Adrenal gland (tissue), 12 donors: Measurements from ENCODE around the gene TFF3. TPM values are rescaled to one million over a fixed set of nuclear protein-coding genes. Genes with fewer than 3 reads are reported as not detected.
"Not testable (repeated sequence)": the region's sequence is repeated elsewhere in the genome, so short reads cannot be mapped to it uniquely, and the experiment has no call there.

Source experiments
- DNase-seq, 7 donors: peaks; one replicate each; pipeline ENCODE4 v3.0.0-alpha.2; 2019 to 2020
- H3K27ac ChIP-seq, 5 donors: fragments of 200-600 bp; sonication (generic) in 4 of 5; 1 replicate in 3 of 5; 2 replicates in 2 of 5; pipeline versions ENCODE4 v1.5.1 to v1.8.0; 2016 to 2020; ENCODE audit warnings: mild to moderate bottlenecking in 1 of 5
- H3K27me3 ChIP-seq: fragments of 200-600 bp; 2 replicates; pipeline ENCODE4 v1.8.0; 2021
- H3K36me3 ChIP-seq, 2 donors: fragments of 200-600 bp; replicated peaks in 1 of 2; 1 replicate in 1 of 2; 2 replicates in 1 of 2; pipeline versions ENCODE4 v1.5.1 to v1.8.0; 2018 to 2022
- H3K4me1 ChIP-seq, 2 donors: fragments of 200-600 bp; replicated peaks in 1 of 2; 1 replicate in 1 of 2; 2 replicates in 1 of 2; pipeline versions ENCODE4 v1.5.1 to v1.8.0; 2018 to 2021
- H3K4me3 ChIP-seq, 4 donors: fragments of 200-600 bp; sonication (generic) in 3 of 4; one replicate each; pipeline ENCODE4 v1.5.1; 2016 to 2018
- H3K9me3 ChIP-seq, 3 donors: fragments of 200-600 bp; sonication (generic) in 1 of 3; replicated peaks in 1 of 3; 1 replicate in 2 of 3; 2 replicates in 1 of 3; pipeline versions ENCODE4 v1.5.1 to v1.8.0; 2016 to 2021
- CTCF ChIP-seq, 6 experiments: fragments of 450-650 bp in 4 of 6; fragments of 200-600 bp in 2 of 6; sonication (generic) in 1 of 6; IDR thresholded peaks; 1 replicate in 5 of 6; 2 replicates in 1 of 6; pipeline versions ENCODE4 v1.5.1 to v1.8.0; 2016 to 2021; ENCODE audit warnings: antibody characterized with exemption in 6 of 6, mild to moderate bottlenecking in 2 of 6, moderate library complexity in 1 of 6
- POLR2A ChIP-seq, 2 donors: fragments of 450-650 bp; IDR thresholded peaks; one replicate each; pipeline ENCODE4 v1.6.1; 2017; ENCODE audit warnings: antibody characterized with exemption in 2 of 2, mild to moderate bottlenecking in 2 of 2, moderate library complexity in 1 of 2
- WGBS, 4 donors: extraction: QIAGEN DNeasy Blood & Tissue Kit in 2 of 4; methylation state at CpG; one replicate each; pipeline versions ENCODE4 v1.1.5 to v1.1.7; 2013 to 2017; 5-methylcytosine and 5-hydroxymethylcytosine counted together
- intact Hi-C, 2 donors: fragments of 100-400 bp; cut with DNase I; formaldehyde crosslinking; loops; one replicate each; pipeline versions ENCODE4 v1.14.1 to v1.15.0; 2022 to 2023
- polyA plus RNA-seq, 3 donors: library from polyadenylated mRNA; stranded (reverse); fragments of 200-250 nt in 2 of 3; fragments of 350-450 nt in 1 of 3; fragmentation: Illumina TruSeq in 1 of 3; extraction: RNeasy Lipid Tissue Mini Kit (QIAGEN cat#74804) in 1 of 3; gene quantifications; one replicate each; pipeline ENCODE4 v1.2.3, GENCODE V29; 2013 to 2014
- total RNA-seq, 9 donors: library from RNA; depleted of rRNA in 4 of 9; stranded (reverse); fragments of >200 nt in 4 of 9; fragments of 120-200 nt in 1 of 9; fragmentation: NEBNext Ultra II Directional in 1 of 9; extraction: Animal tissue kit (Norgen Biotek cat#: 25700) in 1 of 9; gene quantifications; one replicate each; pipeline versions ENCODE4 v1.1.0 to v1.2.4, GENCODE V29; 2013 to 2023
- donor health status: healthy with polysubstance abuse.
- donor health status: Bipolar disorder and iron deficiency.
- donor health status: DM: yes; HTN: yes; CAD: no.
- donor health status: DM: no; HTN: no; CAD: no.
- donor health status: DM: no; HTN: no; CAD: no.
- donor health status: DM: yes; HTN: yes; CAD: no.

Gene TFF3
- total and polyA plus RNA-seq, 12 donors, result 1.2 to 42.3 (median 11.1) TPM

GRCh38 chr21:42297377-42297776 lies 17.8 kb downstream of the TFF3 start:
- no peak for DNase-seq
- WGBS, 4 donors, result 82 to 93% (median 84%) methylated on average over 9 of the region's 9 CpGs
- Histone ChIP-seq H3K4me3 (no peak overlapping the region), H3K27me3 (no peaks in the 10 kb centered on the region), H3K9me3 (no peaks in the 10 kb centered on the region), H3K36me3 (peaks cover 0 to 29% of the 10 kb centered on the region in 2 donors), H3K4me1 (no peaks in the 10 kb centered on the region), H3K27ac (no peak overlapping the region)
- intact Hi-C loops, result no loop called here
- TF ChIP-seq CTCF (IDR thresholded peaks at IDR 0.05), result no peak
- TF ChIP-seq POLR2A (IDR thresholded peaks at IDR 0.05), result no peak

- Histone ChIP-seq H3K9me3 (no peaks in the 10 kb centered on the region), H3K36me3 (peaks cover 0 to 38% of the 10 kb centered on the region in 2 donors), H3K4me1 (no peaks in the 10 kb centered on the region), H3K27me3 (no peaks in the 10 kb centered on the region), H3K27ac (no peak overlapping the region), H3K4me3 (no peak overlapping the region)
- WGBS, 4 donors, result 85 to 90% (median 88%) methylated on average over 7 of the region's 7 CpGs
- intact Hi-C loops, result no loop called here
- no peak for DNase-seq
- no peak for TF ChIP-seq POLR2A (IDR thresholded peaks at IDR 0.05)
Measured at GRCh38 chr21:42296501-42296900, 18.7 kb downstream of the TFF3 start.

GRCh38 chr21:42295845-42296244 lies 19.4 kb downstream of the TFF3 start:
- peaks cover 0 to 44% of the 10 kb centered on the region in 2 donors for H3K36me3 ChIP-seq
- H3K4me3 ChIP-seq, result no peak overlapping the region
- no peak overlapping the region for H3K27ac ChIP-seq
- H3K27me3 ChIP-seq, result no peaks in the 10 kb centered on the region
- WGBS, 4 donors, result 75 to 86% (median 79%) methylated on average over 15 of the region's 15 CpGs
- H3K4me1 ChIP-seq, result no peaks in the 10 kb centered on the region
- intact Hi-C loops, result no loop called here
- H3K9me3 ChIP-seq, result no peaks in the 10 kb centered on the region
- TF ChIP-seq POLR2A (IDR thresholded peaks at IDR 0.05) (no peak), CTCF (IDR thresholded peaks at IDR 0.05) (no peak)
- DNase-seq, result no peak

- Histone ChIP-seq H3K4me1 (no peaks in the 10 kb centered on the region), H3K36me3 (peaks cover 0 to 50% of the 10 kb centered on the region in 2 donors), H3K4me3 (no peak overlapping the region), H3K27ac (no peak overlapping the region), H3K27me3 (no peaks in the 10 kb centered on the region), H3K9me3 (no peaks in the 10 kb centered on the region)
- TF ChIP-seq POLR2A (IDR thresholded peaks at IDR 0.05), result no peak
- no peak for TF ChIP-seq CTCF (IDR thresholded peaks at IDR 0.05)
- 92 to 97% (median 94%) methylated on average over 14 to 22 of the region's 22 CpGs for WGBS, 4 donors
- DNase-seq, result no peak
- intact Hi-C loops, result no loop called here
Measured at GRCh38 chr21:42294273-42294880, 20.8 kb downstream of the TFF3 start.

- H3K4me3 ChIP-seq, result no peak overlapping the region
- intact Hi-C loops, result no loop called here
- no peak for TF ChIP-seq POLR2A (IDR thresholded peaks at IDR 0.05)
- TF ChIP-seq CTCF (IDR thresholded peaks at IDR 0.05), result no peak
- H3K9me3 ChIP-seq, result no peaks in the 10 kb centered on the region
- H3K27me3 ChIP-seq, result no peaks in the 10 kb centered on the region
- H3K36me3 ChIP-seq, result peaks cover 0 to 55% of the 10 kb centered on the region in 2 donors
- no peak overlapping the region for H3K27ac ChIP-seq
- 88 to 97% (median 90%) methylated on average over 8 to 17 of the region's 17 CpGs for WGBS, 4 donors
- DNase-seq, result no peak
- no peaks in the 10 kb centered on the region for H3K4me1 ChIP-seq
Measured at GRCh38 chr21:42293649-42294272, 21.4 kb downstream of the TFF3 start.

- intact Hi-C loops, DNase-seq, H3K9me3 ChIP-seq, H3K4me3 ChIP-seq, H3K27me3 ChIP-seq, H3K27ac ChIP-seq, H3K4me1 ChIP-seq: not testable (repeated sequence)
- WGBS, 4 donors, result 82 to 93% (median 89%) methylated on average over 4 of the region's 4 CpGs
- peaks cover 0 to 59% of the 10 kb centered on the region in 2 donors for H3K36me3 ChIP-seq
Measured at GRCh38 chr21:42292563-42293142, 22.6 kb downstream of the TFF3 start.
